GM12801 (cell line): ENCODE data around the gene NDUFV3.

Source experiments
- CTCF ChIP-seq: IDR thresholded peaks from one replicate; pipeline ENCODE4 v1.5.1; 2011; ENCODE audit warnings: control low read depth; ENCODE audit not compliant: insufficient read length; ENCODE audit errors: extremely low read depth

NDUFV3 gene

DNA sequence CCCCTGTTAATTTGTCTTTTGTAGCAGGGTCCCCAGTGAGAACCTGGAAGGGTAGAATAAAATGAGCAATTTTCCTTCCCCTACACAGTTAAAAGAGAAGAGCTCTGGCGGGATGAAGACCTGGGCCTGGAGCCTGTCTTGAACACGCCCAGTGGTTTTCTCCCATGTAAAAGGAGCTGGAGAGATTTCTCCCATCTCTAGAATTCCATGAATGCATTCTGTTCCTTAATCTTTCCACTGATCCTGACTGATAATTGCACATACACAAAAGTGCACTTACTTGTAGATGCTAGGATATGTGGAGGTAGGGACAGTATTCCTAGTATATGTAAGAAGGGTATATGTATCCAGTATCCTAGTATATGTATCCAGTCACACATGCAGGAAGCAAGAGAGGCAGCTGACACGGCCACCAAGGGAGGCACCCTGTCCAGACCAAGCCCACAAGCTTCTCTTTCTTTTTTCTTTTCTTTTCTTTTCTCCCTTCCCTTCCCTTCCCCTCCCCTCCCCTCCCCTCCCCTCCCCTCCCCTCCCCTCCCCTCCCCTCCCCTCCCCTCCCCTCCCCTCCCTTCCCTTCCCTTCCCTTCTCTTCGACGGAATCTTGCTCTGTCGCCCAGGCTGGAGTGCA is 69.4 kb downstream of the NDUFV3 start:
- no peak for TF ChIP-seq CTCF
